GM23248 (cell line): ENCODE data around the gene TINCR.

Experiments
- EZH2 ChIP-seq: fragments of 200-600 bp; sonication (generic); IDR thresholded peaks from 2 replicates; pipeline ENCODE4 v1.6.1; 2018; ENCODE audit warnings: antibody characterized with exemption, mild to moderate bottlenecking; ENCODE audit not compliant: insufficient read depth, poor library complexity, severe bottlenecking
- EZH2phosphoT487 ChIP-seq: fragments of 200-600 bp; sonication (generic); IDR thresholded peaks from 2 replicates; pipeline ENCODE4 v1.6.1; 2018; ENCODE audit warnings: antibody characterized with exemption, moderate library complexity, mild to moderate bottlenecking, low read depth; ENCODE audit not compliant: insufficient read depth

DNA sequence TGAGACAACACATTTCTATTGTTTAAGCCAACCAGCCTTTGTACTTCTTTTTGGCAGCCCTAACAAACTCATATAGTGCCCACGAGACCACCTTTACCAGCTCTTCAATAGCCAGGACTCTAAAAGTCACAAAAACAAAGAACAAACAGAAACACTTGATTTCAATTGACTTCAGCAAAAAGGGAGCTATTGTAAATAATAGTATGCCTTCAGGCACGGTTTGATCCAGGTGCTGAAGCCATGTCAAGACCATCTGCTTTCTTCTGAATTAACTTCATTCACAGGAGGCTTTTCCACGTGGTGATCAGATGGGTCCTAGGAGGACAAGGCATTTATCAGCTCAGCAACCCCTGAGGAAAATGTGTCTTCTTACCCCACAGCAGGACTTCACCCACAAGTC, 53.8 kb downstream of the TINCR start:
- no peak for TF ChIP-seq EZH2
- no peak for TF ChIP-seq EZH2phosphoT487
